Sigmoid colon (tissue), 7 donors: ENCODE measurements around the gene ZSCAN29. TPM values are rescaled to one million over a fixed set of nuclear protein-coding genes. Genes with fewer than 3 reads are reported as not detected.

Experiments used
- DNase-seq: peaks from one replicate; pipeline ENCODE4 v3.0.0-alpha.2; 2019
- H3K27ac ChIP-seq, 4 donors: fragments of 200-600 bp; sonication (generic); one replicate each; pipeline ENCODE4 v1.5.1; 2016 to 2019; ENCODE audit warnings: mild to moderate bottlenecking in 1 of 4
- H3K27me3 ChIP-seq, 3 donors: fragments of 200-600 bp; sonication (generic); one replicate each; pipeline ENCODE4 v1.5.1; 2019; ENCODE audit warnings: mild to moderate bottlenecking in 1 of 3
- H3K36me3 ChIP-seq, 4 donors: fragments of 200-600 bp; sonication (generic); one replicate each; pipeline ENCODE4 v1.5.1; 2016 to 2019
- H3K4me1 ChIP-seq, 4 donors: fragments of 200-600 bp; sonication (generic); one replicate each; pipeline ENCODE4 v1.5.1; 2017 to 2019
- H3K4me3 ChIP-seq, 4 donors: fragments of 200-600 bp; sonication (generic); one replicate each; pipeline ENCODE4 v1.5.1; 2017 to 2019; ENCODE audit warnings: mild to moderate bottlenecking in 2 of 4, moderate library complexity in 1 of 4
- H3K9me3 ChIP-seq, 4 donors: fragments of 200-600 bp in 3 of 4; sonication (generic) in 3 of 4; one replicate each; pipeline versions ENCODE4 v1.5.1 to v1.6.1; 2013 to 2019
- CTCF ChIP-seq, 4 experiments: fragments of 450-650 bp in 3 of 4; fragments of 200-600 bp in 1 of 4; IDR thresholded peaks; one replicate each; pipeline ENCODE4 v1.5.1; 2016 to 2019; ENCODE audit warnings: antibody characterized with exemption in 4 of 4, mild to moderate bottlenecking in 3 of 4, moderate library complexity in 2 of 4
- EP300 ChIP-seq, 4 donors: sonication (generic); formaldehyde crosslinking; IDR thresholded peaks; one replicate each; pipeline ENCODE4 v1.6.1; 2017; ENCODE audit warnings: antibody characterized with exemption in 4 of 4
- POLR2A ChIP-seq, 2 donors: fragments of 450-650 bp; IDR thresholded peaks; one replicate each; pipeline ENCODE4 v1.6.1; 2016; ENCODE audit warnings: antibody characterized with exemption in 2 of 2, mild to moderate bottlenecking in 2 of 2, moderate library complexity in 2 of 2
- POLR2AphosphoS5 ChIP-seq, 4 donors: sonication (generic); formaldehyde crosslinking; IDR thresholded peaks; one replicate each; pipeline ENCODE4 v1.6.1; 2017; ENCODE audit warnings: antibody characterized with exemption in 4 of 4
- WGBS, 2 donors: extraction: QIAGEN DNeasy Blood & Tissue Kit; methylation state at CpG; one replicate each; pipeline ENCODE4 v1.1.7; 2013; 5-methylcytosine and 5-hydroxymethylcytosine counted together
- intact Hi-C: fragments of 100-400 bp; cut with DNase I; formaldehyde crosslinking; loops from one replicate; pipeline ENCODE4 v1.15.1; 2023
- polyA plus RNA-seq, 3 donors: library from polyadenylated mRNA; stranded (reverse); fragments of 200-250 nt; gene quantifications; one replicate each; pipeline ENCODE4 v1.2.3, GENCODE V29; 2013
- total RNA-seq, 4 donors: library from RNA; depleted of rRNA; stranded (reverse); fragments of >200 nt; gene quantifications; one replicate each; pipeline ENCODE4 v1.1.0, GENCODE V29; 2016
- donor health status: healthy with polysubstance abuse.
- donor health status: Bipolar disorder and iron deficiency.
- donor health status: healthy.

The ZSCAN29 gene
- total and polyA plus RNA-seq, 7 donors, result 6.0 to 19.7 (median 14.6) TPM

DNA sequence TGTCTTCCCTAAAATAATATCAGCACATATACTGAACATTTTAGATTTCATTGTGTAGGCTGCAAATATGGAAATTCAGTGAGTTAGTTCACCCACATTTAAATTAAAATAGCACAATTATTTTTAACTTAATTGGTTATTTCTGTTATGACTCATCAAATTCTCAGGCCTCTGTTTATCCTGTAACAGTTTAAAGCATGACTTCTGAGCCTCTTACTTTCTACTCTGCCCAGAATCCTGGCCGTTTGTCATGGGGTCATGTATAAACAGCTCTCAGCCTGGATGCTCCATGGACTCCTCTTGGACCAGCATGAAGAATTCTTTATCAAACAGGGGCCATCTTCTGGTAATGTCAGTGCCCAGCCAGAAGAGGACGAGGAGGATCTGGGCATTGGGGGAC lies 12.2 kb upstream of the ZSCAN29 start:
- Histone ChIP-seq H3K4me1 (no peaks in the 10 kb centered on the region), H3K9me3 (no peaks in the 10 kb centered on the region), H3K4me3 (no peak overlapping the region), H3K36me3 (peaks cover 14 to 89% (median 28%) of the 10 kb centered on the region in 4 donors), H3K27me3 (no peaks in the 10 kb centered on the region), H3K27ac (no peak overlapping the region)
- no peak for TF ChIP-seq POLR2AphosphoS5 (IDR thresholded peaks at IDR 0.05)
- TF ChIP-seq CTCF (IDR thresholded peaks at IDR 0.05), result no peak
- no peak for TF ChIP-seq POLR2A (IDR thresholded peaks at IDR 0.05)
- no peak for TF ChIP-seq EP300 (IDR thresholded peaks at IDR 0.05)
- 76 to 79% methylated on average over 2 of the region's 2 CpGs for whole genome bisulfite sequencing, 2 donors
- DNase-seq, result no peak
- intact Hi-C loops, result no loop called here

GRCh38 chr15:43382310-43382709 lies 11.5 kb upstream of the ZSCAN29 start:
- WGBS, 2 donors, result 95 to 97% methylated on average over 4 of the region's 4 CpGs
- TF ChIP-seq POLR2A (IDR thresholded peaks at IDR 0.05), result no peak
- no peak for TF ChIP-seq CTCF (IDR thresholded peaks at IDR 0.05)
- TF ChIP-seq POLR2AphosphoS5 (IDR thresholded peaks at IDR 0.05), result no peak
- TF ChIP-seq EP300 (IDR thresholded peaks at IDR 0.05), result no peak

GRCh38 chr15:43378601-43379000 lies 7.8 kb upstream of the ZSCAN29 start:
- Histone ChIP-seq H3K27ac (no peak overlapping the region), H3K4me1 (no peaks in the 10 kb centered on the region), H3K36me3 (peaks cover 5 to 61% (median 6%) of the 10 kb centered on the region in 4 donors), H3K9me3 (no peaks in the 10 kb centered on the region), H3K4me3 (no peak overlapping the region), H3K27me3 (no peaks in the 10 kb centered on the region)
- no peak for DNase-seq
- intact Hi-C loops, result no loop called here
- TF ChIP-seq EP300 (IDR thresholded peaks at IDR 0.05) (no peak), CTCF (IDR thresholded peaks at IDR 0.05) (no peak), POLR2AphosphoS5 (IDR thresholded peaks at IDR 0.05) (no peak), POLR2A (IDR thresholded peaks at IDR 0.05) (no peak)

More at GRCh38 chr15:43382310-43382709, 11.5 kb upstream of the ZSCAN29 start:
- Histone ChIP-seq H3K4me3 (no peak overlapping the region), H3K4me1 (no peaks in the 10 kb centered on the region), H3K27me3 (no peaks in the 10 kb centered on the region), H3K9me3 (no peaks in the 10 kb centered on the region), H3K27ac (no peak overlapping the region), H3K36me3 (peaks cover 14 to 89% (median 23%) of the 10 kb centered on the region in 4 donors)
- intact Hi-C loops, result no loop called here
- no peak for DNase-seq

- no peaks in the 10 kb centered on the region for H3K9me3 ChIP-seq
- H3K36me3 ChIP-seq, result peaks cover 0 to 43% (median 2%) of the 10 kb centered on the region in 4 donors
- H3K27ac ChIP-seq, result no peak overlapping the region
- no peak overlapping the region for H3K4me3 ChIP-seq
- intact Hi-C loops, result no loop called here
- 79 to 90% methylated on average over 13 of the region's 13 CpGs for WGBS, 2 donors
- no peak for DNase-seq
- no peaks in the 10 kb centered on the region for H3K27me3 ChIP-seq
- TF ChIP-seq CTCF (IDR thresholded peaks at IDR 0.05), result peak in 3 of 4 experiments; percentile 31 to 60 (median 37)
- no peak for TF ChIP-seq EP300 (IDR thresholded peaks at IDR 0.05)
- H3K4me1 ChIP-seq, result peaks cover 0 to 12% (median 11%) of the 10 kb centered on the region in 4 donors
Measured at GRCh38 chr15:43376017-43376705, 5.3 kb upstream of the ZSCAN29 start.
